Occipital lobe (tissue), 2 donors: Measurements from ENCODE around the gene CGREF1. TPM values are rescaled to one million over a fixed set of nuclear protein-coding genes. Genes with fewer than 3 reads are reported as not detected.

Experiments used
- DNase-seq: peaks from one replicate; lab custom pipeline; 2025; lab: John Stamatoyannopoulos, UW
- total RNA-seq: library from RNA; depleted of rRNA; stranded (reverse); fragments of >200 nt; gene quantifications from one replicate; pipeline ENCODE4 v1.2.3, GENCODE V29; 2014

Gene CGREF1, protein sequence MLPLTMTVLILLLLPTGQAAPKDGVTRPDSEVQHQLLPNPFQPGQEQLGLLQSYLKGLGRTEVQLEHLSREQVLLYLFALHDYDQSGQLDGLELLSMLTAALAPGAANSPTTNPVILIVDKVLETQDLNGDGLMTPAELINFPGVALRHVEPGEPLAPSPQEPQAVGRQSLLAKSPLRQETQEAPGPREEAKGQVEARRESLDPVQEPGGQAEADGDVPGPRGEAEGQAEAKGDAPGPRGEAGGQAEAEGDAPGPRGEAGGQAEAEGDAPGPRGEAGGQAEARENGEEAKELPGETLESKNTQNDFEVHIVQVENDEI
- 17.3 TPM for total RNA-seq

DNA sequence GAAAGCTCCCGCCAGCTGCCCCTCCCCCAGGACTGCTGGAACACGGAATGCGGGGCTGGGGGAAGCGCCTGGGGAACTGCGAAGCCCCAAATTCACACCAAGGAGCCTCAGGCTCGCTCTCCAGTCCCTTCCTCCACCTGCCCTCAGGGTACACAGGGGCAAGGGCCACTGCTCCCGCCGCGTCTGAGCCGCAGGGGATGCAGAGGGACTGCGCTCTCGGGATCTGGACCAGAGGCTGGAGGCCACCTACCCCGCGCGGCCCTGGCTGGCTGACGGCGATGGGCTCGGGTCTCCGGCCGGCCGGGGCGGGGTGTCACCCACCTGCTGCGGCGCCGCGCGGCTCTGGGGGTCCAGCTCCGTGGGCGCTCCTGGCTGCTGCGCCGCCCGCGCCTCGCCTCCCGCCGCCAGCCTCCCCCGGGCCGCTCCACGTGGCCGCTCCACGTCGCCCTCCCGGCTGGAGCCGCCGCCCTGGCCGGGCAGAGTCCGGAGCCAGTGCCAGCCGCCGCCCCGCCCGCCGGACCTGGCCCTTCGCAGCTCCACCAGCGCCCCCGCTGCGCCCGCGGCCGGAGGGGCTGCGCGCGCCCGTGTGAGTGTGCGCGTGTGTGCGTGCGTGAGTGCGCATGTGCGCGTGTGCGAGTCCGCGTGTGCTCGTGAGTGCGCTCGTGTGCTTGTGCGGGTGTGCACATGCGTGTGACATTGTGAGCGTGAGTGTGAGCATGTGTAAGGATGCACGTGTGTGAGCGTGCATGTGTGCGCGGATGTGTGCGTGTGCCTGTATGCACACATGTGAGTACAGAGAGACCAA lies at the start of gene CGREF1:
CGREF1 (minus strand) TSS at position 604 of the 805 bp plus-strand sequence. CDS start 14,762 bp downstream, outside the sequence.
- no peak for DNase-seq

- DNase-seq, result no peak
Measured at GRCh38 chr2:27164960-27165763, 46.2 kb upstream of the CGREF1 start.

GRCh38 chr2:27162151-27163121 lies 43.5 kb upstream of the CGREF1 start:
- no peak for DNase-seq

DNA sequence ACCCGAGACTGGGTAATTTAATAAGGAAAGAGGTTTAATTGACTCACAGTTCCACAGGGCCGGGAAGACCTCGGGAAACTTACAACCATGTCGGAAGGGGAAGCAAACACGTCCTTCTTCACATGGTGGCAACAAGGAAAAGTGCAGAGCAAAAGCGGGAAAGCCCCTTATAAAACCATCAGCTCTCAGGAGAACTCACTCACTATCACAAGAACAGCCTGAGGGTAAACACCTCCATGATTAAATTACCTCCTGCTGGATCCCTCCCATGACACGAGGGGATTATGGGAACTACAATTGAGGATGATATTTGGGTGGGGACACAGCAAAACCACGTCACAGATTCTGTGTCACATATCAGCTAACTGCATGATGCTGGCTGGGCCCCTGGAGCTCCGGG lies 41.3 kb upstream of the CGREF1 start:
- no peak for DNase-seq

GRCh38 chr2:27159271-27159670 lies 40.3 kb upstream of the CGREF1 start:
- DNase-seq, result no peak

DNA sequence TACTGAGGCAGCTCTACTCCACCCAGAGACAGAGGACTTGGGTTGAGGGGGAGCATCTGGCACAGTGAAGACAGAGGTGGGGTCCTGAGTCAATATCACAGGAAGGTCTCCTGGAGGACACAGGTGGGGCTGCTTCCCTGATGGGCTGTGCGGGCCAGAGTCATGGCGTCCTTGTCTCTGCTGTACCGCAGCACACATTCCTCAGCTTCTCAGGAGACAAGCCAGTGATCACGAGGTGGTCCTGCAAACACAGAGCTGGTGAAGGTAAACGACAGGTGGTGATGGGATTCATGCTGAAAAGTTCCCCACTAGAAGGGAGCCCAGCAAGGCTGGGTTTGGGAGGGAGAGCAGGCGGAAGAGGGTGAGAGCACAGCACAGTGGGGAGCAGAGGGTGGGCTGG lies 39.5 kb upstream of the CGREF1 start:
- no peak for DNase-seq

DNA sequence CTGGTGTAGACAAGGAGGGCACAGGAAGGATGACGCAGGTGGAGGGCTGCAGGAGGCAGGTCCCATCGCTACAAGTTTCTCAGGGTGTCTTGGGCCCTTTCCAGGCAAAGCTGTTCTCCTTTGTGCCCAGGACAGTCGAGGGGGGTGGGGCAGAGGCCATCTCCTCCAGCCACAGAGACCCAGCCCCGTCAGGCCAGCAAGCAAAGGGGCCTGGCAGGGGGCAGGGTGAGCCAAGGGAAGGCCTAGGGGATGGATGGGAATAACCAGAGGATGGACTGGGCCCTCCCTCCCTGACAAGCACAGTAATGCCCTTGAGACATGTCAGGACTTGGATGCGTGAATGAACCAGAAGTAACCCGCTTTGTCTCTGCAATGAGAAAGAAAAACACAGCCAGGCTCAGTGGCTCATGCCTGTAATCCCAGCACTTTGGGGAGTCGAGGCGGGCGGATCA lies 36.2 kb upstream of the CGREF1 start:
- DNase-seq, result no peak

DNA sequence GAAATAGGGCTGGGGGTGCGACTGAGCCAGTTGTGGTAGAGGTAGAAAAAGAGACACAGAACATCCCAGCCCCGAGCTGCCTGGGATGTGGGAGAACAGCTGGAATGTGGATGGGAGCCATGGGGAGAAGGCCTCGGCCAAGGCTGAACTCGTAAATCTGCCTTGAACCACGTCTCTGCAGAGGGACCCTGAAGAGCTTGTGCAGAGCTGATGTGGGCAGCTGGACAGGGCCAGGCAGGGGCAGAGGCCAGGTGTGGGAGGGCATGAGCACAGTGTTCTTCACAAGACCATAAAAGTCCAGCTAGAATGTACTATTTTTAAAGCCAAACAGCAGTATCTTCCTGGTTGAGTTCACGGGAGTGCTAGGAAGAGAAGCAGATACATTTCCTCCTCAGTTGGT lies 35.6 kb upstream of the CGREF1 start:
- no peak for DNase-seq

DNA sequence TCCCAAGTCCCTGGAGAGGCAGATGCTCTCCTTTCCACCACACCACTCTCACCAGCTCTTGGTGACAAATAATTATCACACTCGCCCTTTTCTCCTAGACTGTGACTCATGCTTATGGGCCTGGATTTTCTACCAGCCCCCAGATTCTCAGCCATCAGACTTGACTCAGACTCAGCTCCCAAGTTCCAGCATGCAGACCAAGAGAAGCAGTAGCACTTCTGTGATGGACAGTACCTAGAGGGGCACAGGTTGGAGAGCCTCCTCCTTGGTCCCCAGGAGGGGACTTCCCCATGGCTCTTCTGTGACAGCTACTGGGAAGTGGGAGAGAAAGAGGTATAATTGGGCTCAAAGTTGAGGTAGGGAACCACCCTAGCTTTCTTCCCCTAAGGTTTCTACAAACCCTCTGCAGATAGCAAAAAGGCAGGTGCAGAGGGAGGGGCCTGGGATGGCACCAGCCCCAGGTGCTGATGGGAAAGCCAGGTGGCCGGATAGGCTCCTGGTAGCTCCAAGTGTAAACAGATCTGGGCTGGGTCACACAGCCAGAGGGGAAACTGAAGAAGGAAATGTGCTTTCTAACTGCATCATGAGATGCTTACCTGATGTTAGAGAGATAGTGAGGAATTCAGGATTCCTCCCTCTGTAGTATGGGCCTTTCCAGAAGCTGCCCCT lies 34.0 kb upstream of the CGREF1 start:
- DNase-seq, result no peak

- no peak for DNase-seq
Measured at GRCh38 chr2:27152102-27152795, 33.3 kb upstream of the CGREF1 start.

GRCh38 chr2:27150639-27151230 lies 31.8 kb upstream of the CGREF1 start:
- DNase-seq, result no peak

- no peak for DNase-seq
Measured at GRCh38 chr2:27149570-27150405, 30.9 kb upstream of the CGREF1 start.

DNA sequence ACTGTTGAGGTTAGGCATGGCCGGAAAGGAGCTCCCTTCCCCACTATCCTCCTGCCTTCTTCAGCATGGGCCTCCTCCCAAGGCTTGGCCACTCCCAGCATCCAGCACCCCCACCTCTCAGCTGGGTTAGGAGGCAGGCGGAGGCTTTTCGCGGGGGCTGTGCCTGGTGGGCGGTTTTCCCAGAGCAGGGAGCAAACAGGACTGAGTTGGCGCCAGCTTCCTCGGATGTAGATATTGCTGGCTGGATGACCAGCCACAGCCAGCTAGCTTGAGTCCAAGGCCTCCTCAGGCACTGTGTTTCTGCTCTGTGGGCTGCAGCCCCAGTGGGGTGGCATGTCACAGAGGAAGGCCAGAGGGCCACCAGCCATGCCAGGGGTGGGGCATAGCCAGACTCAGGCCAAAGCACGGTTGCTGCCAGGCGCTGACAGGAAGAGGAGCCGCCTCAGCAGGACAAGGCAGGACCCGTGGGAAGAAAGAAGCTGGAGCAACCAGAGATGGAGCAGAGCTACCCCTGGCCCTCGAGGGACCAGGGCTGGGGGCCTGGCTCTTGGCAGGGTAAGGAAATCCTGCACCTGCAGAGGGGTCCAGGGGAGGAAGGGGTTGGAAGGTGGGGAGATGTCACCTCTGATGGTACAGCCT lies 30.0 kb upstream of the CGREF1 start, which contains the start of gene TCF23:
TCF23 (plus strand) TSS at position 204 of the 639 bp plus-strand sequence; CDS start at position 334, 130 bp downstream.
- DNase-seq, result no peak

DNA sequence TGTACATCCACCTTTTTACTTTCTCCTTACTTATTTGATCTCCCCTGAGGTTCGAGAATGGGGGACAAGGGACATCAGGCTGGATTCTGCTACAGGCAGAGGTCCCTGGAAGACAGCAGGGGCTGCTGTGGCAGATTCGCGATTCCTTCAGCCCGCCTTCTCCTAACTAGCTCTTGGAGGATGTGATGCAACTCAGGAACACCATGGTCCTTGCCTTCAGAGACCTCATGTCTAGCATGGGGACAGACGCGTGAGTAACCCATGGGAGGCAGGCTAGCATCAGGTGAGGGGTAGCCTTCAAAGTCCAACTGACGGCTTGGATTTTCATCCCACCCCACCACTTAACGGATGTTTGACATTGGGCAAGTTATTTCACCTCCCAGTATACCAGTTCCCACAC lies 29.0 kb upstream of the CGREF1 start:
- DNase-seq, result no peak

DNA sequence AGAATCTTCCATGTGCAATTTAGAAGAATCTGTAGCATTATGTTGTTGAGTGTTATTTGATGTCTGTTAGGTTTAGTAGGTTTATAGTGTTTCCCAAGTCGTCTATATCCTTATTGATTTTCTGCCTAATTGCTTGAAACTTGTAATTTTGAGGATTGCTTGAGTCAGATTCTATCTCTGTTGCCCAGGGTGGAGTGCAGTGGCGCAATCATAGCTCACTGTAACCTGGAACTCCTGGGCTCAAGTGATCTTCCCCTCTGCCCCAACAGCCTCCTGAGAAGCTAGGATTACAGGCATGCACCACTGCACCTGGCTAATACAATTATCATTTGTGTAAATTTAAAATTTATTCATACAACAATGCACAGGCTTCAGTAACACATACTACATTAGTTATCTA lies 26.8 kb upstream of the CGREF1 start:
- no peak for DNase-seq

DNA sequence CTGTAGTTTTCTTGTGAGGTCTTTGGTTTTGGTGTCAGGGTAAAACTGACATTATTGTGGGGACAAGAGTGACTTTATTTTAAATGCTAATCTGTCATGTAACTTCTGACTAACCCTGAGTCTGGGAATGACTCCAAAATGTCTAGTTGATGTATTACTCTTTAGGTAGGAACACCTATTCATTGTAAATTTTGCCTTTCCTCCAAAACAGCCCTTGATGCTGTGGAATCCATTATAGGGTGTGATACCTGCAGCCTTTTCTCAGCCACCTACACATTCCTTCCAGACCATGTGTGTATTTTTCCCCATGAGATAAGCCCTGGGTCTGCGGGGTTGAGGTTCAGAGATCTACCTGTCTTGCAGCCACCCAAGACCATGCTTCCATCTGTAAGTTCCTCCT lies 24.4 kb upstream of the CGREF1 start:
- DNase-seq, result no peak

DNA sequence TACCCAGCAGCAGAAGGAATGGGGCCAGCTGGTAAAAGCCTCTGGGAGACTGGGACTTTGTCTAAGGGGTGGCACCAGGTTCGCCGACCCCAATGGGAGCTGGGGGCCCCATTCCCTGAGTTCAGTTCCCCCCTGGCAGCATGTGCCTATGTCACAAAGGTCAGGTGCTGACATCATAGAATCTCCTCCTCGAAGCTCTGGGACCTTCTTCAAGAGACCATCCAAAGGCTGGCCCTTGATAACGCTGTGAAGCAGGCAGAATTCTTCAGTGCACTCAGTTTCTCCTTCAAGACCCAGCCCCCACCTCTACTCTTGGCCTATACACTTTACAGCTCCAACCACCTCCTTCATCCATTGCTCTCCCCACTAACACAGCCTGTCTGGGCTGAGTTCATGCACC lies 20.4 kb upstream of the CGREF1 start, which contains the start of gene PRR30:
PRR30 (minus strand) TSS at position 101 of the 400 bp plus-strand sequence. CDS start 1,081 bp downstream, outside the sequence.
- no peak for DNase-seq
